PFSK-1 (cell line): Measurements from ENCODE around the gene KERA.

ENCODE experiments used
- FOXP2 ChIP-seq: optimal IDR thresholded peaks from 2 replicates; pipeline ENCODE3; 2011; ENCODE audit warnings: borderline replicate concordance, control low read depth, inconsistent platforms; ENCODE audit not compliant: insufficient read depth; ENCODE audit errors: extremely low read length, extremely low read depth
- POLR2AphosphoS5 ChIP-seq: IDR thresholded peaks from 2 replicates; pipeline ENCODE4 v1.6.1; 2012; ENCODE audit warnings: low read depth, mild to moderate bottlenecking, control low read depth, low read length, moderate library complexity
- REST ChIP-seq, 2 experiments: IDR thresholded peaks; 2 replicates each; pipeline versions ENCODE4 v1.6.1 to v1.8.0; 2011 to 2012; ENCODE audit warnings: low read depth in 2 of 2, low read length in 2 of 2, control low read depth in 1 of 2, inconsistent platforms in 1 of 2, mild to moderate bottlenecking in 1 of 2, moderate library complexity in 1 of 2; ENCODE audit not compliant: insufficient read depth in 1 of 2
- SIN3A ChIP-seq: IDR thresholded peaks from 2 replicates; pipeline ENCODE4 v1.6.1; 2012; ENCODE audit warnings: mild to moderate bottlenecking, low read length, moderate library complexity, borderline replicate concordance; ENCODE audit not compliant: insufficient read depth
- TAF1 ChIP-seq: IDR thresholded peaks from 2 replicates; pipeline ENCODE4 v1.6.1; 2012; ENCODE audit warnings: low read length, control low read depth, borderline replicate concordance; ENCODE audit not compliant: insufficient read depth

KERA gene

DNA sequence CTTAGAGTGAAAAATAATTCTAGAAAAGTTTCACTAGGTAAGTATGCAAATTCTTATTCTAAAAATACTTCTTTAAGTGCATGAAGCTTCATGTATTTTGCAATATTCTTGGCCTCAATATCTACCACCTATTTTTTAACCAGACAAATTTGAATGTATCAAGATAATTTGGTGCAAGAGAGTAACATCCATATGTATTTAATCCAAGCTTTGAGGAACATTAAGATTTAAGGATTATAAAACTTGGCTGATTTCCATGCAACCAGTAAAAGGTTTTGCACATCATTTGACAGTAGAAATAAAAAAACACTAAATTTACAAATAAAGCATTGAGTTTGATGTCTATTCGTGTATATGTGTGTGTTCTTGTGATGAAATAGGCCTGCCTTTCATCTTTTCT is 45.8 kb upstream of the KERA start:
- TF ChIP-seq POLR2AphosphoS5, result no peak
- TF ChIP-seq SIN3A, result no peak
- no peak for TF ChIP-seq REST (IDR thresholded peaks at IDR 0.05; ENCODE audit: insufficient read depth in 1 of 2, low read depth in 2 of 2, low read length in 2 of 2)
- no peak for TF ChIP-seq FOXP2
- no peak for TF ChIP-seq TAF1

- TF ChIP-seq SIN3A (no peak), TAF1 (no peak), REST (IDR thresholded peaks at IDR 0.05; ENCODE audit: insufficient read depth in 1 of 2, low read depth in 2 of 2, low read length in 2 of 2) (no peak), POLR2AphosphoS5 (no peak), FOXP2 (no peak)
These were observed 45.3 kb upstream of the KERA start for GRCh38 chr12:91103101-91103500.

DNA sequence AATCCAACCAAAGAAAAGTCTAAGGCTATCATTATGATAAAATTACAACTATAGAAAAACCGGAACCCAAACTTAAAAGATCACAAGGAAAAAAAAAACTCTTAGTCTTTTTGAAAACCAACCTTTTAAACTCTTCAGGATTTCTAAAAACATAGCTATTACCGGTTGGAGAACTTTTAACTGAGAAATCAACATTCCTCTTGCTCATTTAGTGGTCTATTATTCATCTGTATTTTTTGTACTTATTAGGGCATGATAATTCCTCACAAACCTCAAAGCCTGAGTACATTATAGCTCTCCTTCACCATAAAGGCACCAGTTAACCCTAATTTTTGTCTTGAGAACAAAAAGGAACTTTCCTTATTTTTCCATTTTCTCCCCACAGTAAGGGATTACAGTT is 43.1 kb upstream of the KERA start:
- TF ChIP-seq TAF1 (no peak), SIN3A (no peak), FOXP2 (no peak)

- TF ChIP-seq POLR2AphosphoS5 (no peak), SIN3A (no peak), FOXP2 (no peak), REST (IDR thresholded peaks at IDR 0.05; ENCODE audit: insufficient read depth in 1 of 2, low read depth in 2 of 2, low read length in 2 of 2) (no peak), TAF1 (no peak)
These were observed 42.0 kb upstream of the KERA start for GRCh38 chr12:91099836-91100235.

DNA sequence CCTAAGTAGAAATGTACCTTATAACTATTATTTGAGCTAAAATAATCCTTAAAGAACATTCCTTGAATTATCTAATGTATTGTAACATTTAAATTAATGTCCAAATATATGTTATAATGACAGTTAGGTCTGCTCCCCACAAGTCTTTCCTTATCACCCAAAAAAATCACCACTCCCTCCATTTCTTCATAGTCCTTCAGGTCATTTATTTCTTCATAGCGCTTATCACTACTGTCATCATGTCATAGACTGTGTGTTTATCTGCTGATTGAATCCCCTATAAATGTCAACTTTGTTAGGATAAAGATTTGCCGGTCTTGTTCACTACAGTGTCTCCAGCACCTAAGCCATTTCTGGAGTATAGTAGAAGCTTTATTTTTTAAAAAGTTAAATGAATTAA is 41.5 kb upstream of the KERA start:
- TF ChIP-seq TAF1, result no peak
- TF ChIP-seq FOXP2, result no peak
- no peak for TF ChIP-seq POLR2AphosphoS5
- TF ChIP-seq SIN3A, result no peak
- TF ChIP-seq REST (IDR thresholded peaks at IDR 0.05; ENCODE audit: insufficient read depth in 1 of 2, low read depth in 2 of 2, low read length in 2 of 2), result no peak
